Astrocyte (in vitro differentiated cells and primary cell): ENCODE measurements around the gene ENTPD2. TPM values are rescaled to one million over a fixed set of nuclear protein-coding genes. Genes with fewer than 3 reads are reported as not detected.

Experiments
- DNase-seq: peaks from one replicate; pipeline ENCODE4 v3.0.0-alpha.2; 2010; ENCODE audit warnings: low read depth
- FAIRE-seq: peaks from 2 replicates; lab custom pipeline; 2011; peaks lifted over from hg19 to GRCh38; lab: Jason Lieb, UNC
- H2AFZ ChIP-seq: 2 replicates; pipeline ENCODE4 v1.6.0; 2012; ENCODE audit warnings: low read depth, low read length, inconsistent platforms
- H3K27ac ChIP-seq: 2 replicates; pipeline ENCODE4 v1.5.1; 2011; ENCODE audit warnings: low read depth, low read length, inconsistent platforms
- H3K27me3 ChIP-seq: 2 replicates; pipeline ENCODE4 v1.6.0; 2011; ENCODE audit warnings: low read length, inconsistent platforms; ENCODE audit not compliant: insufficient read depth
- H3K36me3 ChIP-seq: 2 replicates; pipeline ENCODE4 v1.5.1; 2011; ENCODE audit warnings: low read length, inconsistent platforms; ENCODE audit not compliant: insufficient read depth
- H3K4me1 ChIP-seq: 2 replicates; pipeline ENCODE4 v1.5.1; 2011; ENCODE audit warnings: low read length, inconsistent platforms; ENCODE audit not compliant: insufficient read depth
- H3K4me2 ChIP-seq: 2 replicates; pipeline ENCODE4 v1.6.0; 2012; ENCODE audit warnings: low read length, inconsistent platforms
- H3K4me3 ChIP-seq: 2 replicates; pipeline ENCODE4 v1.5.1; 2011; ENCODE audit warnings: low read depth, mild to moderate bottlenecking, low read length, inconsistent platforms; ENCODE audit not compliant: insufficient read depth
- H3K79me2 ChIP-seq: 2 replicates; pipeline ENCODE4 v1.6.0; 2012; ENCODE audit warnings: mild to moderate bottlenecking, low read length, inconsistent platforms; ENCODE audit not compliant: insufficient read depth
- H3K9ac ChIP-seq: 2 replicates; pipeline ENCODE4 v1.6.0; 2012; ENCODE audit warnings: mild to moderate bottlenecking, low read length, inconsistent platforms
- H3K9me3 ChIP-seq: 2 replicates; pipeline ENCODE4 v1.5.1; 2012; ENCODE audit warnings: low read depth, mild to moderate bottlenecking, low read length, inconsistent platforms; ENCODE audit not compliant: insufficient read depth
- H4K20me1 ChIP-seq: 2 replicates; pipeline ENCODE4 v1.6.0; 2012; ENCODE audit warnings: low read length, inconsistent platforms; ENCODE audit not compliant: insufficient read depth
- H3K27ac Mint-ChIP-seq: one replicate; pipeline ENCODE4 v1.8.0; 2021; ENCODE audit warnings: mild to moderate bottlenecking, mixed read lengths; ENCODE audit not compliant: unreplicated experiment
- H3K27me3 Mint-ChIP-seq: one replicate; pipeline ENCODE4 v1.8.0; 2021; ENCODE audit warnings: low read depth, mixed read lengths; ENCODE audit not compliant: unreplicated experiment
- H3K36me3 Mint-ChIP-seq: one replicate; pipeline ENCODE4 v1.8.0; 2021; ENCODE audit warnings: low read depth, mixed read lengths; ENCODE audit not compliant: unreplicated experiment
- H3K4me1 Mint-ChIP-seq: one replicate; pipeline ENCODE4 v1.8.0; 2021; ENCODE audit warnings: low read depth, mixed read lengths; ENCODE audit not compliant: unreplicated experiment
- H3K4me3 Mint-ChIP-seq: one replicate; pipeline ENCODE4 v1.8.0; 2021; ENCODE audit warnings: mild to moderate bottlenecking, moderate library complexity, mixed read lengths; ENCODE audit not compliant: unreplicated experiment
- H3K9me3 Mint-ChIP-seq: one replicate; pipeline ENCODE4 v1.8.0; 2021; ENCODE audit warnings: mild to moderate bottlenecking, mixed read lengths; ENCODE audit not compliant: unreplicated experiment
- CTCF ChIP-seq: IDR thresholded peaks from 2 replicates; pipeline ENCODE4 v1.5.1; 2011; ENCODE audit warnings: low read depth, mild to moderate bottlenecking, inconsistent platforms, low read length, moderate library complexity; ENCODE audit not compliant: insufficient read depth
- EZH2 ChIP-seq: IDR thresholded peaks from 2 replicates; pipeline ENCODE4 v1.6.1; 2012; ENCODE audit warnings: mild to moderate bottlenecking, low read length, inconsistent platforms; ENCODE audit not compliant: insufficient read depth
- total RNA-seq: library from RNA; stranded (reverse); gene quantifications from 2 replicates; pipeline ENCODE4 v1.2.1, GENCODE V29; 2021

ENTPD2 gene
- total RNA-seq, 1 donor from 2014 or later, result 0.14 TPM

GRCh38 chr9:137001857-137002645 is 51.8 kb downstream of the ENTPD2 start:
- Histone ChIP-seq H2AFZ (no peak overlapping the region), H3K4me2 (no peak overlapping the region), H3K9me3 (no peaks in the 10 kb centered on the region), H4K20me1 (no peaks in the 10 kb centered on the region), H3K27me3 (no peaks in the 10 kb centered on the region), H3K27ac (no peak overlapping the region), H3K9ac (no peak overlapping the region), H3K79me2 (no peaks in the 10 kb centered on the region), H3K4me3 (no peak overlapping the region), H3K4me1 (peaks cover 21% of the 10 kb centered on the region), H3K36me3 (no peaks in the 10 kb centered on the region)
- no peak for TF ChIP-seq CTCF
- TF ChIP-seq EZH2, result no peak
- Mint-ChIP-seq H3K36me3 (no peaks in the 10 kb centered on the region), H3K4me3 (no peak overlapping the region), H3K9me3 (no peaks in the 10 kb centered on the region), H3K4me1 (peaks cover 11% of the 10 kb centered on the region), H3K27me3 (no peaks in the 10 kb centered on the region), H3K27ac (no peak overlapping the region)
- DNase-seq (no peak), FAIRE-seq (no peak)

- no peaks in the 10 kb centered on the region for H3K9me3 Mint-ChIP-seq
- H4K20me1 ChIP-seq, result no peaks in the 10 kb centered on the region
- peak overlapping the region; percentile 58 for H3K27ac Mint-ChIP-seq
- no peaks in the 10 kb centered on the region for H3K27me3 Mint-ChIP-seq
- peaks cover 34% of the 10 kb centered on the region for H3K4me1 ChIP-seq
- H3K27me3 ChIP-seq, result no peaks in the 10 kb centered on the region
- H3K36me3 ChIP-seq, result no peaks in the 10 kb centered on the region
- no peaks in the 10 kb centered on the region for H3K9me3 ChIP-seq
- H3K4me3 Mint-ChIP-seq, result no peak overlapping the region
- peaks cover 11% of the 10 kb centered on the region for H3K4me1 Mint-ChIP-seq
- H3K4me2 ChIP-seq, result peak overlapping the region; percentile 40
- FAIRE-seq, result no peak
- H2AFZ ChIP-seq, result no peak overlapping the region
- H3K36me3 Mint-ChIP-seq, result no peaks in the 10 kb centered on the region
- no peak overlapping the region for H3K27ac ChIP-seq
- H3K79me2 ChIP-seq, result no peaks in the 10 kb centered on the region
- peak; percentile 55 for DNase-seq
- H3K9ac ChIP-seq, result no peak overlapping the region
- no peak overlapping the region for H3K4me3 ChIP-seq
- TF ChIP-seq CTCF, result no peak
- no peak for TF ChIP-seq EZH2
These were observed 53.5 kb downstream of the ENTPD2 start for GRCh38 chr9:137000177-137000930.

Other genes starting within 250 kb of the ENTPD2 start
- 62.0 and 69.4 TPM in 2 replicates for gene RABL6, start 246.1 kb downstream of the ENTPD2 start, total RNA-seq
- 3.3 and 4.2 TPM in 2 replicates for gene AJM1, start 211.6 kb downstream of the ENTPD2 start, total RNA-seq
- gene PHPT1, start 204.7 kb downstream of the ENTPD2 start, total RNA-seq, result 192 and 215 TPM in 2 replicates
- 8.5 and 9.3 TPM in 2 replicates for gene MAMDC4, start 201.7 kb downstream of the ENTPD2 start, total RNA-seq
- gene EDF1, start 187.8 kb downstream of the ENTPD2 start, total RNA-seq, result 364 and 367 TPM in 2 replicates
- 12.5 and 14.4 TPM in 2 replicates for gene TRAF2, start 167.5 kb downstream of the ENTPD2 start, total RNA-seq
- 67.7 and 70.4 TPM in 2 replicates for gene FBXW5, start 109.3 kb downstream of the ENTPD2 start, total RNA-seq
- 0.77 and 1.6 TPM in 2 replicates for gene C8G, start 108.8 kb downstream of the ENTPD2 start, total RNA-seq
- gene LCN12, start 101.8 kb downstream of the ENTPD2 start, total RNA-seq, result not detected in 2 replicates
- 5.0 and 5.6 TPM in 2 replicates for gene PTGDS, start 76.6 kb downstream of the ENTPD2 start, total RNA-seq
- gene LCNL1, start 71.1 kb downstream of the ENTPD2 start, total RNA-seq, result 0.22 and 0.45 TPM in 2 replicates
- gene PAXX, start 61.6 kb downstream of the ENTPD2 start, total RNA-seq, result 15.3 and 18.8 TPM in 2 replicates
- 0.39 and 0.48 TPM in 2 replicates for gene CLIC3, start 57.5 kb downstream of the ENTPD2 start, total RNA-seq
- 16.2 and 20.0 TPM in 2 replicates for gene ABCA2, start 25.8 kb downstream of the ENTPD2 start, total RNA-seq
- gene FUT7, start 22.0 kb downstream of the ENTPD2 start, total RNA-seq, result not detected in 2 replicates
- 65.9 and 66.8 TPM in 2 replicates for gene NPDC1, start 7.9 kb downstream of the ENTPD2 start, total RNA-seq
- 0.41 and 0.43 TPM in 2 replicates for gene SAPCD2, start 16.5 kb upstream of the ENTPD2 start, total RNA-seq
- 4.0 and 4.7 TPM in 2 replicates for gene UAP1L1, start 23.5 kb upstream of the ENTPD2 start, total RNA-seq
- 69.2 and 89.0 TPM in 2 replicates for gene MAN1B1, start 32.9 kb upstream of the ENTPD2 start, total RNA-seq
- 53.8 and 68.7 TPM in 2 replicates for gene DPP7, start 60.7 kb upstream of the ENTPD2 start, total RNA-seq
- gene GRIN1, start 85.1 kb upstream of the ENTPD2 start, total RNA-seq, result 0.18 TPM in 1 of 2 replicates, not detected in the other
- gene LRRC26, start 116.0 kb upstream of the ENTPD2 start, total RNA-seq, result not detected in 2 replicates
- gene TMEM210, start 118.0 kb upstream of the ENTPD2 start, total RNA-seq, result not detected in 2 replicates
- 39.2 and 39.7 TPM in 2 replicates for gene ANAPC2, start 134.5 kb upstream of the ENTPD2 start, total RNA-seq
- 49.1 and 52.7 TPM in 2 replicates for gene SSNA1, start 134.6 kb upstream of the ENTPD2 start, total RNA-seq
- gene TPRN, start 146.7 kb upstream of the ENTPD2 start, total RNA-seq, result 16.0 and 17.2 TPM in 2 replicates
- 28.7 and 30.9 TPM in 2 replicates for gene TMEM203, start 151.6 kb upstream of the ENTPD2 start, total RNA-seq
- gene NDOR1, start 151.6 kb upstream of the ENTPD2 start, total RNA-seq, result 13.7 and 14.5 TPM in 2 replicates
- 4.3 and 4.9 TPM in 2 replicates for gene RNF208, start 168.2 kb upstream of the ENTPD2 start, total RNA-seq
- gene CYSRT1, start 171.1 kb upstream of the ENTPD2 start, total RNA-seq, result 1.2 and 1.3 TPM in 2 replicates
- 0.17 TPM in 1 of 2 replicates, not detected in the other for gene RNF224, start 173.4 kb upstream of the ENTPD2 start, total RNA-seq
- 0.09 TPM in 1 of 2 replicates, not detected in the other for gene SLC34A3, start 176.8 kb upstream of the ENTPD2 start, total RNA-seq
- gene TUBB4B, start 187.2 kb upstream of the ENTPD2 start, total RNA-seq, result 188 and 218 TPM in 2 replicates
- not detected in 2 replicates for gene STPG3, start 197.2 kb upstream of the ENTPD2 start, total RNA-seq
- gene NELFB, start 201.3 kb upstream of the ENTPD2 start, total RNA-seq, result 45.8 and 48.9 TPM in 2 replicates
- gene TOR4A, start 223.7 kb upstream of the ENTPD2 start, total RNA-seq, result 10.8 and 11.8 TPM in 2 replicates
- gene NRARP, start 248.2 kb upstream of the ENTPD2 start, total RNA-seq, result 6.9 and 7.3 TPM in 2 replicates